Breast epithelium (tissue), 3 donors: ENCODE data around the gene MGAT5.

Experiments
- POLR2A ChIP-seq: fragments of 450-650 bp; IDR thresholded peaks from one replicate; pipeline ENCODE4 v1.6.1; 2016; ENCODE audit warnings: antibody characterized with exemption, mild to moderate bottlenecking, moderate library complexity
- POLR2AphosphoS5 ChIP-seq, 3 donors: sonication (generic); formaldehyde crosslinking; IDR thresholded peaks; one replicate each; pipeline ENCODE4 v1.6.1; 2017; ENCODE audit warnings: antibody characterized with exemption in 3 of 3
- TF ChIP-seq, protein P1 (sequence below), 3 donors: fragments of 450-650 bp; IDR thresholded peaks; one replicate each; pipeline ENCODE4 v1.5.1; 2016 to 2017; ENCODE audit warnings: antibody characterized with exemption in 3 of 3, mild to moderate bottlenecking in 3 of 3, moderate library complexity in 3 of 3

- TF ChIP-seq, protein P1, sequence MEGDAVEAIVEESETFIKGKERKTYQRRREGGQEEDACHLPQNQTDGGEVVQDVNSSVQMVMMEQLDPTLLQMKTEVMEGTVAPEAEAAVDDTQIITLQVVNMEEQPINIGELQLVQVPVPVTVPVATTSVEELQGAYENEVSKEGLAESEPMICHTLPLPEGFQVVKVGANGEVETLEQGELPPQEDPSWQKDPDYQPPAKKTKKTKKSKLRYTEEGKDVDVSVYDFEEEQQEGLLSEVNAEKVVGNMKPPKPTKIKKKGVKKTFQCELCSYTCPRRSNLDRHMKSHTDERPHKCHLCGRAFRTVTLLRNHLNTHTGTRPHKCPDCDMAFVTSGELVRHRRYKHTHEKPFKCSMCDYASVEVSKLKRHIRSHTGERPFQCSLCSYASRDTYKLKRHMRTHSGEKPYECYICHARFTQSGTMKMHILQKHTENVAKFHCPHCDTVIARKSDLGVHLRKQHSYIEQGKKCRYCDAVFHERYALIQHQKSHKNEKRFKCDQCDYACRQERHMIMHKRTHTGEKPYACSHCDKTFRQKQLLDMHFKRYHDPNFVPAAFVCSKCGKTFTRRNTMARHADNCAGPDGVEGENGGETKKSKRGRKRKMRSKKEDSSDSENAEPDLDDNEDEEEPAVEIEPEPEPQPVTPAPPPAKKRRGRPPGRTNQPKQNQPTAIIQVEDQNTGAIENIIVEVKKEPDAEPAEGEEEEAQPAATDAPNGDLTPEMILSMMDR (IDR thresholded peaks at IDR 0.05): no peak
- TF ChIP-seq POLR2A (no peak), POLR2AphosphoS5 (IDR thresholded peaks at IDR 0.05) (no peak)
Measured at GRCh38 chr2:134344954-134345697, 91.3 kb downstream of the MGAT5 start.
